GM10248 (cell line): Measurements from ENCODE around the gene CTRB1.

Source experiments
- CTCF ChIA-PET: fragments of 300-600 bp; sonication (Branson Sonifier 250); formaldehyde crosslinking; extraction: SDS; loops from one replicate; lab custom pipeline; 2021; ENCODE audit warnings: antibody characterized with exemption; lab: Yijun Ruan, JAX
- POLR2A ChIA-PET: fragments of 350-650 bp; sonication (Branson Sonifier 250); formaldehyde crosslinking; extraction: SDS; loops from one replicate; lab custom pipeline; 2020; ENCODE audit warnings: antibody characterized with exemption; lab: Yijun Ruan, JAX
- DNase-seq: peaks from one replicate; pipeline ENCODE4 v3.0.0; 2012; ENCODE audit errors: extremely low spot score
- TF ChIP-seq, protein P1 (sequence below): IDR thresholded peaks from 2 replicates; pipeline ENCODE4 v1.5.1; 2012; ENCODE audit warnings: mild to moderate bottlenecking, low read depth; ENCODE audit errors: extremely low read depth, missing control alignments, control extremely low read depth

CTRB1 gene

DNA sequence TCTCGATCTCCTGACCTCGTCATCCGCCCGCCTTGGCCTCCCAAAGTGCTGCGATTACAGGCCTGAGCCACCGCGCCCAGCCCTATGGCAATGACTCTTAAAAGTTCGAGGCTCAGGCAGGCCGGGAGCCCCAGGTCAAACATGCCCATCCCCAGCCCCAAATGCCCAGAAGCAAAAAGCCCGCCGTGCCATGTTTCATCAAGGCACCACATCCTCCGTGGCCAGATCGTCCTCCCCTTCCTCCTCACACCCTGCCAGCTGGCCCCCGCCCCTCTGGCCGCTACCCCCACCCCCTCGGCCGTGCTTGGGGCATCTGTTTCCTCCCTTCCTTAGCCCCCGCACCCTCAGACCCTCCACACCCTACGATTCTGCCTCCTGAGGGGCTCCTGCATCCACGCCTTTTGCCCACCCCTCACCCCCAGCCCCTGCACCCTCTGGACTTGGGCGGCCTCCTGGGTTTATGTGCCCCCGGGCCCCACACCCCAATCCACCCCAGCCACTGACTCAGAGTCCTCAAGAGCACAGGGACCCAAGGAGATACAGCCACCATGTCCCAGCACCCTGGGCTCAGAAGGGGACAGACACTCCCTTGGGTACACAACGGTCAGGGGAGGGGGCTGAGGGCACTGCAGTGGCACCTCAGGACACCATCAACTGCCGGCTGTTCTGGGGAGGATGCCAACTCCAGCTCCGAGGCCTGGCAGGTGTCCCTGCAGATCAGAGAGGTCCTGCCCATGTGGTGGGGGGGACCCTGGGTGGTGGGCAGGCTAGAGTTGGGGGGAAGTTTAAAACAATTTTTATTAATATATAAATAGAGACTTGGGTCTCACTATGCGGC, 7.1 kb downstream of the CTRB1 start:
- POLR2A ChIA-PET: interaction anchor here (0.6 kb wide), 1 partner anchor 34 kb away, joined by 3 read pairs; no protein-coding TSS in a partner anchor
- TF ChIP-seq, protein P1, sequence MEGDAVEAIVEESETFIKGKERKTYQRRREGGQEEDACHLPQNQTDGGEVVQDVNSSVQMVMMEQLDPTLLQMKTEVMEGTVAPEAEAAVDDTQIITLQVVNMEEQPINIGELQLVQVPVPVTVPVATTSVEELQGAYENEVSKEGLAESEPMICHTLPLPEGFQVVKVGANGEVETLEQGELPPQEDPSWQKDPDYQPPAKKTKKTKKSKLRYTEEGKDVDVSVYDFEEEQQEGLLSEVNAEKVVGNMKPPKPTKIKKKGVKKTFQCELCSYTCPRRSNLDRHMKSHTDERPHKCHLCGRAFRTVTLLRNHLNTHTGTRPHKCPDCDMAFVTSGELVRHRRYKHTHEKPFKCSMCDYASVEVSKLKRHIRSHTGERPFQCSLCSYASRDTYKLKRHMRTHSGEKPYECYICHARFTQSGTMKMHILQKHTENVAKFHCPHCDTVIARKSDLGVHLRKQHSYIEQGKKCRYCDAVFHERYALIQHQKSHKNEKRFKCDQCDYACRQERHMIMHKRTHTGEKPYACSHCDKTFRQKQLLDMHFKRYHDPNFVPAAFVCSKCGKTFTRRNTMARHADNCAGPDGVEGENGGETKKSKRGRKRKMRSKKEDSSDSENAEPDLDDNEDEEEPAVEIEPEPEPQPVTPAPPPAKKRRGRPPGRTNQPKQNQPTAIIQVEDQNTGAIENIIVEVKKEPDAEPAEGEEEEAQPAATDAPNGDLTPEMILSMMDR: no peak
- CTCF ChIA-PET: interaction anchor here (1.5 to 2.0 kb wide), 2 partner anchors 8 to 16 kb away, joined by 4 to 6 read pairs; no protein-coding TSS in a partner anchor
- DNase-seq: no peak

GRCh38 chr16:75226550-75227360, 8.0 kb downstream of the CTRB1 start:
- TF ChIP-seq, protein P1: no peak
- POLR2A ChIA-PET: no interaction called here
- CTCF ChIA-PET: interaction anchor here (2.3 kb wide), 1 partner anchor 11 kb away, joined by 6 read pairs; no protein-coding TSS in a partner anchor

GRCh38 chr16:75227361-75228142, 8.8 kb downstream of the CTRB1 start:
- no peak for DNase-seq
- CTCF ChIA-PET: interaction anchor here (1.7 to 2.3 kb wide), 3 partner anchors 10 to 174 kb away, joined by 6 to 11 read pairs (median 6); no protein-coding TSS in a partner anchor
- POLR2A ChIA-PET: no interaction called here
- TF ChIP-seq, protein P1: no peak

More at GRCh38 chr16:75226550-75227360, 8.0 kb downstream of the CTRB1 start:
- DNase-seq: no peak

DNA sequence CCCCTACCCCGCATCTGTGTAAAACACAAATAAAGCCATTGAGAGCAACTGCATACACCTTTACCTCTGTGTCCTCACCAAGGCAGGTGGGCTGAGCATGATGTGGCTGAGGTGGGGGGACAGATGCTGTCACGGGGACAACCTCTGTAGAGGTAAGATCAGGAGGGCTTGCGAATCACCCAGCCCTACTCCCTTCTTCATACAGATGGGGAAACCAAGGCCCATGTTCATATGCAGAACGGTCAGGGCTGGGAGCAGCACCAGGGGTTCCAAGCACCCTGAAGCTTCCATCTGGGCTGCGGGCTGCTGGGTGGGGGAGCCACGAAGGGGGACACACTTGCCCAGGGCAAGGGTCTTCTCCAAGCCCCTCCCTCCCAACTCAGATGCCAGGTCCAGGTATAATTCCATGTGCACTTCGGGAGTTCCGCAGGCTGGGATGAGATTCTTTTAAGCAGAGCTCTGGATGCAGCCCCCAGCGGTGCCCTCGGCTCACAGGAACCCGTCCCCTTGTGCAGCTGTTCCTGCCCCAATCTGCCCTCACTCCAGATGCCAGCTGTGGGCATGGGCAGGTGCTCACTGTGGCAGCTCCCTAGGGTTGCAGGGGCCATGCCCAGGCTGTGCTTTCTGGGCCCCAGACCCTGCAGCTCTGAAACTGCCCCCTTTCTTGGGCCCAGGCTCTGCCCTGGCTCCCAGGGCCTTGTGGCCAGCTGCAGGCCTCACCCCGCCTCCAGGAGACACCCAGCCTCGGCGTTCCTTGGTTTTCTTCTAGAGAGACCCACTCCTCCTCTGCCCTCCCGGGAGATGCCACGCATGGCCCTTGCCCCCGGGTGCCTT, 9.6 kb downstream of the CTRB1 start:
- CTCF ChIA-PET: interaction anchor here (1.1 to 2.3 kb wide), 5 partner anchors 9 to 173 kb away, joined by 4 to 11 read pairs (median 6); no protein-coding TSS in a partner anchor
- no peak for DNase-seq
- TF ChIP-seq, protein P1: no peak
- POLR2A ChIA-PET: no interaction called here

DNA sequence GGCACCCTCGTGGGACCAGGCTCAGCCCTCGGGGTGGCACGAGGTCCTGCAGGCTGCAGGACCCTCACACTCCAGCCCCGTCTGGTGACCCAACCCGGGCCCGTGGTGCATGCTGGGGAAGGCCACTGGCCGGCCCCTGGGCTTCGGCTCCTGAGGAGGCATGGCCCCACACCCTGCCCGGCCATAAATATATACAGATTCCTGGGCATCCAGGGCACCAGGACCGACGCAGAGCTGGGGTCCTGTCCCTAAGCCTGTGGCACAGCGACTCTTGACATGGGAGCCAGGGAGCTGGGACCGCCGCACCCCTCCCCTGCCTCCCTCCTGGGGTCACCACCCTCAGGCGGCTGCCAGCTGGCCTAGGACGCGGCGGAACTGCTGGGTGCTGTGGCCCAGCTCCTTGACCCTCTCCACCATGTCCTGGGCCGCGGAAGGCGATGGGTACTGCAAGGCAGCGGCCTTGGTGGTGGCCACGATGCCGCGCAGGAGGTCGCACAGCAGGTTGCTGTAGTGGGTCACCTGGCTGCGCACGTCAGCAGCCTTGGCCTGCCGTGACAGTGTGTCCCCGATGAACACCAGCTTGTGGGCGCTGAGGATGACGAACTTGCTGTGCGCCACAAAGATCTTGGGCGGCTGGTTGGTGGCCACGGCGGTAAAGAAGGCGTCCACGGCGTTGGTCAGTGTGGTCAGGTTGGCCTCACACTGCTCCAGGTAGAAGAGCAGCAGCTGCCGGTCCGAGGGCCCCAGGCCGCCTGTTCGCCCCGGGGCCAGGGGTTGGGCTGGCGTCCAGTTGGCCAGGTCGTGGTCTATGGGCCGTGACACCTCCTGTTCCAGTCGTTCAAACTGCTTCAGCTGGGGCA, 10.6 kb downstream of the CTRB1 start:
- DNase-seq: no peak
- ChIA-PET POLR2A (no interaction called here), CTCF (interaction anchor here (1.1 to 2.3 kb wide), 5 partner anchors 8 to 172 kb away, joined by 4 to 11 read pairs (median 6); no protein-coding TSS in a partner anchor)
- TF ChIP-seq, protein P1: no peak
